GM19395 (cell line): Measurements from ENCODE around the gene KLHDC8B.

Experiments
- ATAC-seq: cut with Tn5 transposase; IDR thresholded peaks from one replicate; pipeline ENCODE4 v1.9.1; 2021; ENCODE audit warnings: mild to moderate bottlenecking, moderate library complexity; ENCODE audit not compliant: unreplicated experiment

KLHDC8B gene

GRCh38 chr3:49171119-49171774, at the start of gene KLHDC8B:
TSS of gene KLHDC8B (plus strand) at chr3:49171598. CDS start at chr3:49172770, 1,172 bp downstream.
- ATAC-seq: no peak

GRCh38 chr3:49122022-49122421, 49.4 kb upstream of the KLHDC8B start:
- ATAC-seq: no peak

- no peak for ATAC-seq
Measured at GRCh38 chr3:49122451-49122850, 48.9 kb upstream of the KLHDC8B start.

GRCh38 chr3:49122886-49123545, 48.4 kb upstream of the KLHDC8B start:
- no peak for ATAC-seq

GRCh38 chr3:49123687-49124086, 47.7 kb upstream of the KLHDC8B start:
- no peak for ATAC-seq

GRCh38 chr3:49124203-49124602, 47.2 kb upstream of the KLHDC8B start:
- ATAC-seq: no peak

GRCh38 chr3:49124991-49125670, 46.3 kb upstream of the KLHDC8B start:
- ATAC-seq: no peak

GRCh38 chr3:49131040-49131439, 40.4 kb upstream of the KLHDC8B start:
- ATAC-seq: no peak

GRCh38 chr3:49131576-49131975, 39.8 kb upstream of the KLHDC8B start:
- no peak for ATAC-seq

GRCh38 chr3:49132073-49132436, 39.3 kb upstream of the KLHDC8B start:
- ATAC-seq: no peak

- no peak for ATAC-seq
Measured at GRCh38 chr3:49132437-49133225, 38.8 kb upstream of the KLHDC8B start, which contains the start of gene LAMB2. TSS of gene LAMB2 (minus strand) at chr3:49133050. CDS start at chr3:49132867, 183 bp downstream.

- ATAC-seq: no peak
Measured at GRCh38 chr3:49133226-49133951, 38.0 kb upstream of the KLHDC8B start.

GRCh38 chr3:49134471-49135265, 36.7 kb upstream of the KLHDC8B start:
- no peak for ATAC-seq

GRCh38 chr3:49135499-49135898, 35.9 kb upstream of the KLHDC8B start:
- no peak for ATAC-seq

GRCh38 chr3:49140080-49140479, 31.3 kb upstream of the KLHDC8B start:
- no peak for ATAC-seq

GRCh38 chr3:49148159-49148558, 23.2 kb upstream of the KLHDC8B start:
- no peak for ATAC-seq

- ATAC-seq: no peak
Measured at GRCh38 chr3:49151610-49152009, 19.8 kb upstream of the KLHDC8B start.

- no peak for ATAC-seq
Measured at GRCh38 chr3:49153349-49153912, 18.0 kb upstream of the KLHDC8B start.

- no peak for ATAC-seq
Measured at GRCh38 chr3:49157289-49157688, 14.1 kb upstream of the KLHDC8B start.
